Rectal smooth muscle tissue (tissue), 1 donor: ENCODE measurements around the gene LARGE1.
"Not testable (repeated sequence)": the region's sequence is repeated elsewhere in the genome, so short reads cannot be mapped to it uniquely, and the experiment has no call there.

ENCODE experiments used
- H3K27ac ChIP-seq: one replicate; pipeline ENCODE4 v1.7.0; 2013; ENCODE audit warnings: low read depth, low read length, inconsistent platforms
- H3K27me3 ChIP-seq: one replicate; pipeline ENCODE4 v1.7.0; 2013; ENCODE audit warnings: low read length; ENCODE audit not compliant: control insufficient read depth, insufficient read depth
- H3K36me3 ChIP-seq: one replicate; pipeline ENCODE4 v1.7.0; 2013; ENCODE audit warnings: low read length; ENCODE audit not compliant: control insufficient read depth, insufficient read depth
- H3K4me1 ChIP-seq: one replicate; pipeline ENCODE4 v1.7.0; 2013; ENCODE audit warnings: low read length; ENCODE audit not compliant: control insufficient read depth, insufficient read depth
- H3K4me3 ChIP-seq: one replicate; pipeline ENCODE4 v1.7.0; 2013; ENCODE audit warnings: low read length
- H3K9ac ChIP-seq: one replicate; pipeline ENCODE4 v1.7.0; 2013; ENCODE audit warnings: low read length

LARGE1 gene

GRCh38 chr22:33577862-33578411, 342.3 kb downstream of the LARGE1 start:
- no peak overlapping the region for H3K27ac ChIP-seq
- H3K9ac ChIP-seq = no peak overlapping the region
- peaks cover 4% of the 10 kb centered on the region for H3K4me1 ChIP-seq
- H3K4me3 ChIP-seq = no peak overlapping the region
- H3K27me3 ChIP-seq = no peaks in the 10 kb centered on the region
- no peaks in the 10 kb centered on the region for H3K36me3 ChIP-seq

GRCh38 chr22:33576205-33576604, 344.1 kb downstream of the LARGE1 start:
- Histone ChIP-seq H3K27ac (no peak overlapping the region), H3K4me1 (peaks cover 4% of the 10 kb centered on the region), H3K9ac (no peak overlapping the region), H3K4me3 (no peak overlapping the region), H3K36me3 (no peaks in the 10 kb centered on the region), H3K27me3 (no peaks in the 10 kb centered on the region)

GRCh38 chr22:33575771-33576170, 344.5 kb downstream of the LARGE1 start:
- Histone ChIP-seq H3K4me1 (peaks cover 4% of the 10 kb centered on the region), H3K27ac (no peak overlapping the region), H3K36me3 (no peaks in the 10 kb centered on the region), H3K4me3 (no peak overlapping the region), H3K27me3 (no peaks in the 10 kb centered on the region), H3K9ac (no peak overlapping the region)

GRCh38 chr22:33575041-33575440, 345.2 kb downstream of the LARGE1 start:
- Histone ChIP-seq H3K27ac (peak overlapping the region; percentile 34), H3K4me3 (no peak overlapping the region), H3K4me1 (peaks cover 4% of the 10 kb centered on the region), H3K36me3 (no peaks in the 10 kb centered on the region), H3K27me3 (no peaks in the 10 kb centered on the region), H3K9ac (no peak overlapping the region)

- Histone ChIP-seq H3K4me1 (peaks cover 4% of the 10 kb centered on the region), H3K27ac (no peak overlapping the region), H3K9ac (no peak overlapping the region), H3K36me3 (no peaks in the 10 kb centered on the region), H3K27me3 (no peaks in the 10 kb centered on the region), H3K4me3 (no peak overlapping the region)
Measured at GRCh38 chr22:33573479-33573878, 346.8 kb downstream of the LARGE1 start.

- Histone ChIP-seq H3K9ac (no peak overlapping the region), H3K27ac (no peak overlapping the region), H3K4me1 (peaks cover 4% of the 10 kb centered on the region), H3K36me3 (no peaks in the 10 kb centered on the region), H3K4me3 (no peak overlapping the region), H3K27me3 (no peaks in the 10 kb centered on the region)
Measured at GRCh38 chr22:33572086-33572485, 348.2 kb downstream of the LARGE1 start.

GRCh38 chr22:33570110-33570509, 350.2 kb downstream of the LARGE1 start:
- no peak overlapping the region for H3K27ac ChIP-seq
- H3K36me3 ChIP-seq = no peaks in the 10 kb centered on the region
- H3K4me1 ChIP-seq = peaks cover 1% of the 10 kb centered on the region

GRCh38 chr22:33569559-33569958, 350.7 kb downstream of the LARGE1 start:
- no peak overlapping the region for H3K27ac ChIP-seq
- no peaks in the 10 kb centered on the region for H3K4me1 ChIP-seq
- H3K36me3 ChIP-seq = no peaks in the 10 kb centered on the region
- H3K27me3 ChIP-seq = no peaks in the 10 kb centered on the region
- no peak overlapping the region for H3K4me3 ChIP-seq
- H3K9ac ChIP-seq = no peak overlapping the region

More at GRCh38 chr22:33570110-33570509, 350.2 kb downstream of the LARGE1 start:
- H3K9ac ChIP-seq = no peak overlapping the region
- no peaks in the 10 kb centered on the region for H3K27me3 ChIP-seq
- no peak overlapping the region for H3K4me3 ChIP-seq

- Histone ChIP-seq H3K4me1 (no peaks in the 10 kb centered on the region), H3K4me3 (no peak overlapping the region), H3K27me3 (no peaks in the 10 kb centered on the region), H3K9ac (no peak overlapping the region), H3K36me3 (no peaks in the 10 kb centered on the region), H3K27ac (no peak overlapping the region)
Measured at GRCh38 chr22:33569018-33569417, 351.3 kb downstream of the LARGE1 start.

- H3K9ac ChIP-seq, H3K27me3 ChIP-seq, H3K27ac ChIP-seq, H3K36me3 ChIP-seq, H3K4me3 ChIP-seq, H3K4me1 ChIP-seq: not testable (repeated sequence)
Measured at GRCh38 chr22:33566495-33566894, 353.8 kb downstream of the LARGE1 start.

GRCh38 chr22:33565580-33565995, 354.7 kb downstream of the LARGE1 start:
- Histone ChIP-seq H3K9ac (no peak overlapping the region), H3K4me3 (no peak overlapping the region), H3K4me1 (no peaks in the 10 kb centered on the region), H3K27ac (no peak overlapping the region), H3K27me3 (no peaks in the 10 kb centered on the region), H3K36me3 (no peaks in the 10 kb centered on the region)

- Histone ChIP-seq H3K4me1 (no peaks in the 10 kb centered on the region), H3K9ac (no peak overlapping the region)
Measured at GRCh38 chr22:33564683-33565082, 355.6 kb downstream of the LARGE1 start.

GRCh38 chr22:33563220-33563964, 356.9 kb downstream of the LARGE1 start:
- H3K4me1 ChIP-seq = no peaks in the 10 kb centered on the region
- no peaks in the 10 kb centered on the region for H3K27me3 ChIP-seq
- H3K36me3 ChIP-seq = no peaks in the 10 kb centered on the region
- no peak overlapping the region for H3K4me3 ChIP-seq
- H3K9ac ChIP-seq = no peak overlapping the region
- no peak overlapping the region for H3K27ac ChIP-seq

More at GRCh38 chr22:33564683-33565082, 355.6 kb downstream of the LARGE1 start:
- Histone ChIP-seq H3K4me3 (no peak overlapping the region), H3K27me3 (no peaks in the 10 kb centered on the region), H3K27ac (no peak overlapping the region), H3K36me3 (no peaks in the 10 kb centered on the region)
